Epidermal melanocyte (primary cell): ENCODE data around the gene VCAN.

Experiments used
- DNase-seq: peaks from one replicate; pipeline ENCODE4 v3.0.0; 2011; ENCODE audit warnings: low spot score; ENCODE audit not compliant: insufficient read length

VCAN gene

GRCh38 chr5:83467371-83468035 is 4.0 kb upstream of the VCAN start:
- DNase-seq: no peak

- DNase-seq: no peak
Measured at GRCh38 chr5:83469075-83469474, 2.5 kb upstream of the VCAN start.

- no peak for DNase-seq
Measured at GRCh38 chr5:83470526-83471404, 779 bp upstream of the VCAN start.

DNA sequence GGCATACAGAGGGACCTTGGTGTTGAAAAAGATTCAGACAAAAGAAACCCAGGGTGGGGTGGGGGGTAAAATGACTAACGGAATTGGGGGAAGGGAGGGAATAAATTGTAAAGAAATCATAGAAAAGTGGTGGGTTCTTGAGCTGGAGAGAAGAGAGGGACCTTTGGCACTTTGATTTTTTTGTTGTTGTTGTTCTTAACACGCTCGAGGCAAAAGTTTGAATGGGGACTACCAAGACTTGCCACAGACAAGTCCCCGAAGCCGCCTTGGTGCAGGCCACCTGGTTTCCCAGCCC is 616 bp downstream of the VCAN start:
- DNase-seq: no peak

GRCh38 chr5:83472508-83473345 is 1.2 kb downstream of the VCAN start:
- no peak for DNase-seq

DNA sequence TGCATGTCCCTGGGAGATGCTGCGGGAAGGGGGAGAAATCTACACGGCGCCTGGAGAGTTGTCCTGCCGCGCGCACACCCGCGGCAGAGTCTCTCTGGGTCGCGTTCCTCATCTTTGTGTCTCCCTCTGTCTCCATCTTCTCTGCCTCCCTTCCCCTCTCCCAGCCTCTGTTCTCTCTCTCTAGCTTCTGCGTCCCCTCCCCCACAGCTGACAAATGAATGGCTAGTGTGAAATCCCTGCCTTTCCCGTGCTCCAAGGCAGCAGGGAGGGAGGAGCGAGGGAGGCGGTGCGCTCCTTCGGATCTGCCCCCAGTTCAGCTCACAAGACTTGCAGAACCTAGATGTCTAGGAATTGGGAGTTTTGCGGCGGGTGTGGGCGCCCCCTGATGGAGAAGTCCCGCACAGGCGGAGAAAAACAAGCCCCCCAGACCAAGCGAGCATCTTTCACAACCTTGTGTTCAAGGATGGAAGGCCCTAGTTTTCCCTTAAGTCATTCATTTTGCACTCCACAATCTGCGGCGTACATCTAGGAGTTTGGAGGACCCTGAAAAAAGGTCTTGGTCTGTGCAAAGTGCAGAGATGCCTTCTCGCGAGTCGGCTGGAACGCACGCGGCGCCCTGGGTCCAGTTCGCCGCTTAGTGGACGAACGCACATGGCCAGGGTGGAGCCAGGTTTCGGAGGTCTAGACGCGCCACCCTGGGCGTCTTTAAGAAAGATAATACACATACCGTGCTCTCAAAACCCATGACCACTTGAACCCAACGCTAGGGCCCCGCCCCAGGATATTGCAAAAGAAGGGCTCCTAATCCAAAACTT is 2.0 kb downstream of the VCAN start:
- DNase-seq: peak; percentile 90

GRCh38 chr5:83474161-83474796 is 2.7 kb downstream of the VCAN start:
- no peak for DNase-seq

DNA sequence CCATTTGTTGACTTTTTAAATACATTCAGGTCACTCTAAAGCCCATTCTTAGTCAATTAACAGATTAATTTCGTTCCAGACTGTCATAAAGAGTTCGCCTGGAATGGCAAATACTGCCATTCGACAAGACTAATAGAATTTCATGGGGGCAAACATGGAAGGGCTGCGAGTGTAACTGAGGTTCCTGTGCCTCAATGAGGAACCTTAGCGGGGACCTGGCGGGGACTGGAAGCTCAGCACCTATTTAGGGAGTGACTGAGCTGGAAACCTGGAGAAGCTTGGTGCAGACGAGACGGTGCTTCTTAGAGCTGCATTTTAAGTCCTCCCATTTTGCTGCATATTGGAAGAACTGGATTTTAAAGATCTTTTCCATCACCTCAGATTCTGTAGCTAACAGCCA is 3.4 kb downstream of the VCAN start:
- DNase-seq: no peak

GRCh38 chr5:83475391-83475863 is 3.9 kb downstream of the VCAN start:
- peak; percentile 49 for DNase-seq

GRCh38 chr5:83475935-83476814 is 4.6 kb downstream of the VCAN start:
- DNase-seq: no peak

DNA sequence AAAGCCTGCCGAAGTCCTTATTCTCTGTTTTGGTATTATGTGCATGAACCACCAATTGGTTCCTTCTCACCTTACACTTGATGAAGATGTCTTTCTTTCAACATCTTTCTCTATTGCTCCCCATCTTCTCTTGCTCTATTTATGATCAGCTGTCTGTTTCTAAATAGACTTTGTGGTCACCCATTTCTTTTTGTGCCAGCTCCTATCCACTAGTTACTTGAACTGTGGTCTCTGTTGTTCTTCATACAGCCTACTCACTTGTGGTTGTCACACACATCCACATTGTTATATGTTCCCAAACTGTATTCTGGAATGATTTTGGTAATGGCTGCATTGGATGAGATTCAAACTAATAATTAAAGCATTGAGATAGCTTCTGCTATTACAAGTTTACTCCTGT is 11.4 kb downstream of the VCAN start:
- DNase-seq: no peak

GRCh38 chr5:83484294-83484693 is 12.8 kb downstream of the VCAN start:
- DNase-seq: no peak

GRCh38 chr5:83485842-83486241 is 14.3 kb downstream of the VCAN start:
- DNase-seq: no peak

DNA sequence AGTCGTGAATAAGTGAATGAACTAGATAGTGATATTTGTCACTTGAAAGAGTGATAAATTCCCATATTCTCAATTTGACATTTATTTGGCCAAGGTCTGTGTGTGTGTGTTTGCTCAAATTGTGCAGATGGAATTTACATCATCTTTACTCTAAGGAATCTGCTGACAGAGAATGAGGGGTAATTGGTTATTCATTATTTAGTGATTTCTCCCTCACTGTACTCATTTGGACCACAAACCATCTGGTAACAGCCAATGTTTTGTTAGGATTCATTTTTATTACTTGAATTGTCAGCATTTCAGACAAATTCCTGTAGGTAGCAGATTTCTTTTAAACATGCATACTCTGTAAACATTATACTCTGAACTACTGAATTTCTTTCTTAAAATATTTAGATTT is 15.6 kb downstream of the VCAN start:
- no peak for DNase-seq

DNA sequence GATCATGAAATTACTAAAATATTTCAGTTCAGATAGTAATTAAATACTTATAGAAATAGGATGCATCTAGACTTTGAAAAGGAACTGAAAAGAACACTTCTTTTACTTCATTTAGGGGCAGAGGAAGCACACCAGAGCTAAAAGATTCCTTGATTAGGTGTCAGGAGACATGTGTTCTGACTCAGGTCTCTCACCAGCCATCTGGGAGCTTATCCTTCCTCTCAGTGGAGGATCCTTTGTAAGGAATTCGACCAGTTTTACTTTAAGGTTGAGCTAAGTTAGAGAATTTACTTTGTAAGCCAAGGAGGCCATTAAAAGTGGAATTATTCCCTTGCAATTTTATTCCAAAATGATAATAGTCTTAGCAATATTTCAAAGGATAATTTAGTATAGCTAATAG is 16.7 kb downstream of the VCAN start:
- no peak for DNase-seq

DNA sequence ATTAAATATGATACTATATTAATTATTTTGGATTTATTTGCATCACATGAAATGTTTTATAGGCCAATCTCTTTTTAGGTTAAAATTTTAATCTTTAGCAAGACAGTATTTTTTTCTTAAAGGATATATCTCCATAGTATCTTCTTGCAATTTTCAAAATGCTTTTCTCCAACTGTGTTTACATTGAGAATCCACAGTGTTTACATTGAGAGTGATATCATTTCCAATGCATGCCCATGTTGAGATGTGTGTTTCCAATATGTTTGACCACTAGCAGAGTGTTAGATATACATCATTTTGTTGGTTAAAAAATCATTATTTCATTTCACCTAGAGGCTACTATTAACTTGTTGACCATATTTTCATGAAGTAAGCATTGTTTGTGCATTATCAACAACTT is 17.3 kb downstream of the VCAN start:
- no peak for DNase-seq

DNA sequence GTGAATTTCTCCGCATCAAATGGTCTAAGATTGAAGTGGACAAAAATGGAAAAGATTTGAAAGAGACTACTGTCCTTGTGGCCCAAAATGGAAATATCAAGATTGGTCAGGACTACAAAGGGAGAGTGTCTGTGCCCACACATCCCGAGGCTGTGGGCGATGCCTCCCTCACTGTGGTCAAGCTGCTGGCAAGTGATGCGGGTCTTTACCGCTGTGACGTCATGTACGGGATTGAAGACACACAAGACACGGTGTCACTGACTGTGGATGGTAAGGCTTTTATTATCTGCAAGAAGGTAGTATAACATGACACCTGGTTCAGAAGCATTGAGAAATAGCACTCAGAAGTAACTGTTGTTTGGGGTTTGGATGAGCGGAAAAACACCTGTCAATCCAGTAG is 18.7 kb downstream of the VCAN start:
- DNase-seq: no peak

DNA sequence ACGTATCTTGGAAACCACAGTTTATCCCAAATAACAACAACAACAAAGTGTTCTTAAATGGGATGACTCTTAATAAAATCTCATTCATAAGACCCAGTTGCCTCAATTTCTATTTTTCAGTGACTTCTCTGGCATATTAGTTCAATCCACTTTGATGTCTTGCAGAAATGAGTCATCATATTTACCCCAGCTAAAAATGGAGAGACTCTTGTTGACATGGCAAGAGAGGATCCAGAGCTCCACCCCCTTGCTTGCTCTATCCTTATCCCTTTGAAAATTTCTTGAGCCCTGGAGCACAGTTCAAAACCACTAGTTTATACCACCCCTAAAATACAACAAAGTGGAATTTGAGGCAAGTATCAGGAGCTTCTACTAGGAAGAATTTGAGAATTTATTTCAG is 20.8 kb downstream of the VCAN start:
- DNase-seq: no peak

GRCh38 chr5:83493644-83494043 is 22.1 kb downstream of the VCAN start:
- DNase-seq: no peak
